ENCODE data around the gene PKD1L1.

Gene PKD1L1

GRCh38 chr7:47852330-47853245 lies 95.7 kb downstream of the PKD1L1 start:
- DNase-seq = no peak

GRCh38 chr7:47847207-47847606 lies 101.1 kb downstream of the PKD1L1 start:
- DNase-seq = no peak

- DNase-seq = no peak
Observed at GRCh38 chr7:47846138-47846836, 102.0 kb downstream of the PKD1L1 start.

GRCh38 chr7:47844311-47844710 lies 104.0 kb downstream of the PKD1L1 start:
- DNase-seq = no peak

- DNase-seq = no peak
Observed at GRCh38 chr7:47843291-47843690, 105.0 kb downstream of the PKD1L1 start.

- DNase-seq = no peak
Observed at GRCh38 chr7:47839381-47839780, 108.9 kb downstream of the PKD1L1 start.

GRCh38 chr7:47837826-47838225 lies 110.4 kb downstream of the PKD1L1 start:
- DNase-seq = no peak

GRCh38 chr7:47836503-47837202 lies 111.6 kb downstream of the PKD1L1 start:
- DNase-seq = no peak

GRCh38 chr7:47836080-47836479 lies 112.2 kb downstream of the PKD1L1 start:
- no peak for DNase-seq

- no peak for DNase-seq
Observed at GRCh38 chr7:47833211-47833610, 115.1 kb downstream of the PKD1L1 start.

GRCh38 chr7:47832105-47832715 lies 116.1 kb downstream of the PKD1L1 start:
- DNase-seq = no peak

- DNase-seq = no peak
Observed at GRCh38 chr7:47830015-47830414, 118.3 kb downstream of the PKD1L1 start.

- DNase-seq = no peak
Observed at GRCh38 chr7:47827871-47828270, 120.4 kb downstream of the PKD1L1 start.

- DNase-seq = no peak
Observed at GRCh38 chr7:47827351-47827756, 120.9 kb downstream of the PKD1L1 start.

- DNase-seq = no peak
Observed at GRCh38 chr7:47826754-47827153, 121.5 kb downstream of the PKD1L1 start.

- no peak for DNase-seq
Observed at GRCh38 chr7:47819607-47819920, 128.7 kb downstream of the PKD1L1 start.

- DNase-seq = peak; percentile 15 to 49
Observed at GRCh38 chr7:47818796-47819606, 129.3 kb downstream of the PKD1L1 start.

GRCh38 chr7:47817917-47818316 lies 130.3 kb downstream of the PKD1L1 start:
- DNase-seq = no peak

GRCh38 chr7:47816647-47817046 lies 131.6 kb downstream of the PKD1L1 start:
- no peak for DNase-seq

- no peak for DNase-seq
Observed at GRCh38 chr7:47815867-47816266, 132.4 kb downstream of the PKD1L1 start.

- no peak for DNase-seq
Observed at GRCh38 chr7:47814905-47815613, 133.2 kb downstream of the PKD1L1 start.

Measured in CD4-positive, alpha-beta T cell treated with Interleukin-1 beta for 1 hour (primary cell).